Left lung (tissue), 10 donors: ENCODE data around the gene DHRS3. TPM values are rescaled to one million over a fixed set of nuclear protein-coding genes. Genes with fewer than 3 reads are reported as not detected.

Experiments used
- ATAC-seq: fragments of 200-7000 bp; cut with Tn5 transposase; one replicate; pipeline ENCODE4 v1.9.1; 2020; ENCODE audit warnings: moderate library complexity
- DNase-seq, 4 donors: peaks; one replicate each; pipeline ENCODE4 v3.0.0-alpha.2; 2013 to 2020
- H3K27ac ChIP-seq, 2 donors: fragments of 200-600 bp; sonication (generic) in 1 of 2; one replicate each; pipeline versions ENCODE4 v1.5.0 to v1.8.0; 2020 to 2021
- H3K27me3 ChIP-seq, 2 donors: fragments of 200-600 bp; sonication (generic) in 1 of 2; one replicate each; pipeline versions ENCODE4 v1.5.0 to v1.8.0; 2020 to 2021
- H3K36me3 ChIP-seq, 2 donors: fragments of 200-600 bp; sonication (generic) in 1 of 2; one replicate each; pipeline versions ENCODE4 v1.5.0 to v1.8.0; 2020 to 2021
- H3K4me1 ChIP-seq, 2 donors: fragments of 200-600 bp; one replicate each; pipeline ENCODE4 v1.8.0; 2021
- H3K4me3 ChIP-seq, 2 donors: fragments of 200-600 bp; sonication (generic) in 1 of 2; one replicate each; pipeline versions ENCODE4 v1.5.0 to v1.8.0; 2020 to 2021; ENCODE audit warnings: mild to moderate bottlenecking in 1 of 2
- H3K9me3 ChIP-seq, 2 donors: fragments of 200-600 bp; sonication (generic) in 1 of 2; one replicate each; pipeline versions ENCODE4 v1.5.0 to v1.8.0; 2020 to 2021
- CTCF ChIP-seq, 2 donors: fragments of 200-600 bp; sonication (generic) in 1 of 2; IDR thresholded peaks; one replicate each; pipeline versions ENCODE4 v1.5.0 to v1.8.0; 2021; ENCODE audit warnings: antibody characterized with exemption in 2 of 2
- intact Hi-C, 2 donors: fragments of 100-400 bp; cut with DNase I; formaldehyde crosslinking; loops; one replicate each; pipeline versions ENCODE4 v1.11.2 to v1.14.2; 2022
- polyA plus RNA-seq, 6 donors: library from polyadenylated mRNA; unstranded; fragments of 120-200 nt; gene quantifications; one replicate each; pipeline ENCODE4 v1.2.1, GENCODE V29; 2013; ENCODE audit not compliant: insufficient read length in 6 of 6
- total RNA-seq, 2 donors: library from RNA; stranded (reverse); fragmentation: NEBNext Ultra II Directional; extraction: Animal tissue kit (Norgen Biotek cat#: 25700); gene quantifications; one replicate each; pipeline ENCODE4 v1.2.1, GENCODE V29; 2021
- donor health status: DM: no; HTN: yes; CAD: no.
- donor health status: DM: no; HTN: no; CAD: no.

Gene DHRS3
- total and polyA plus RNA-seq, 8 donors, result 37.3 to 120 (median 43.7) TPM

GRCh38 chr1:12552111-12552888 lies 65.7 kb downstream of the DHRS3 start:
- intact Hi-C loops, result no loop called here
- Histone ChIP-seq H3K27me3 (no peaks in the 10 kb centered on the region), H3K4me3 (no peak overlapping the region), H3K9me3 (no peaks in the 10 kb centered on the region), H3K27ac (no peak overlapping the region), H3K36me3 (no peaks in the 10 kb centered on the region), H3K4me1 (peaks cover 11 to 16% of the 10 kb centered on the region in 2 donors)
- no peak for TF ChIP-seq CTCF (IDR thresholded peaks at IDR 0.05)
- no peak for ATAC-seq
- peak in 1 of 4 donors; percentile 61 for DNase-seq

GRCh38 chr1:12551584-12551983 lies 66.4 kb downstream of the DHRS3 start:
- no peak for TF ChIP-seq CTCF (IDR thresholded peaks at IDR 0.05)
- no peaks in the 10 kb centered on the region for H3K27me3 ChIP-seq
- H3K4me3 ChIP-seq, result no peak overlapping the region
- no peaks in the 10 kb centered on the region for H3K36me3 ChIP-seq
- DNase-seq, result no peak
- intact Hi-C loops, result no loop called here
- no peak overlapping the region for H3K27ac ChIP-seq
- H3K4me1 ChIP-seq, result peaks cover 6 to 13% of the 10 kb centered on the region in 2 donors
- no peak for ATAC-seq
- H3K9me3 ChIP-seq, result no peaks in the 10 kb centered on the region

- intact Hi-C loops, result no loop called here
- H3K4me3 ChIP-seq, result no peak overlapping the region
- ATAC-seq, result peak; percentile 60
These were observed 68.3 kb downstream of the DHRS3 start for GRCh38 chr1:12549460-12550349.

DNA sequence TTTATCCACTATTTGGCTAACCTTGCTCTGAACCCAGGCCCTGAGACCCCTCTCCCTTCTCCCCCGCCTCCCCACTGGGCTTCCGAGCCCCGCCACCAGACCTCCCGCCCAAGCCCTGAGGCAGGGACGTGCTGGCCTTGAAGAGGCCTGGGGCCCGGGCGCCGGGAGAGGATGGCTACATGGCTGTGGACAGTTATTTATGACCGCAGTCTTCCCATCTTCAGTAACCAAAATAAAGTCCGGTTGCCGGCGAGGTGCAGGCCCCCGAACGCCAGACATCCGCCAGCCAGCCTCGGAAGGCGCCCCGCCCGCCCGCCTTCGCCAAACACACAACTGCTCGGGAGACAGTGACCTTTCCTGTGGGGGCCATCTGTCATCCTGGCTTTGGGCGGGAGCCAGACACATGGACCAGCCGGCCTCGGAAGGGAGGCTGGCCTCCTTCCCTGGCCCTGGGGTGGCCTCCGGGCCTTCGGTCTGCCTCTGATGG lies 69.0 kb downstream of the DHRS3 start:
- peak in 2 of 4 donors; percentile 39 to 75 for DNase-seq
- Histone ChIP-seq H3K27me3 (no peaks in the 10 kb centered on the region), H3K27ac (peak overlapping the region; percentile 4 to 65), H3K4me3 (no peak overlapping the region), H3K9me3 (no peaks in the 10 kb centered on the region), H3K4me1 (peaks cover 0 to 13% of the 10 kb centered on the region in 2 donors), H3K36me3 (no peaks in the 10 kb centered on the region)
- no peak for TF ChIP-seq CTCF (IDR thresholded peaks at IDR 0.05)
- peak; percentile 26 for ATAC-seq
- intact Hi-C loops, result no loop called here

More at GRCh38 chr1:12549460-12550349, 68.3 kb downstream of the DHRS3 start:
- DNase-seq, result peak in 2 of 4 donors; percentile 52 to 70
- TF ChIP-seq CTCF (IDR thresholded peaks at IDR 0.05), result no peak
- no peaks in the 10 kb centered on the region for H3K9me3 ChIP-seq
- H3K27me3 ChIP-seq, result no peaks in the 10 kb centered on the region
- peak overlapping the region; percentile 4 to 65 for H3K27ac ChIP-seq
- H3K4me1 ChIP-seq, result peaks cover 0 to 13% of the 10 kb centered on the region in 2 donors
- no peaks in the 10 kb centered on the region for H3K36me3 ChIP-seq
